ENCODE results near the gene ZBTB44. TPM values are rescaled to one million over a fixed set of nuclear protein-coding genes. Genes with fewer than 3 reads are reported as not detected.

ZBTB44 gene
- total RNA-seq, 1 experiment from 2014 or later = 66.4 TPM

DNA sequence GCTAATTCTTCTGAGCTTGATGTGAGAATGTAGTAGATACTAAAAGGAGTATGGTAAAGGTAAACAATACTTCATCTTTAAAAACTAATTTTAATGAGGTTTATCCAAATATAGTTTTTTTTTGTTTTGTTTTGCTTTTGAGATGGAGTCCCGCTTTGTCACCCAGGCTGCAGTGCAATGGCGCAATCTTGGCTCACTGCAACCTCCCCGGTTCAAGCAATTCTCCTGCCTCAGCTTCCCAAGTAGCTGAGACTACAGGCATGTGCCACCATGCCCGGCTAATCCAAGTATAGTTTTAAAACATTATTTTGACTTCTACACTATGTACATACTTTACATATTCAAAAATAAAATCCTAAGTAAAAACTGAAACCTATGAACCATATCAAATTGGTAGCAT lies 4.1 kb downstream of the ZBTB44 start:
- CTCF ChIA-PET = interaction anchor here (0.7 kb wide), 1 partner anchor 142 kb away, joined by 5 read pairs; no protein-coding TSS in a partner anchor
- intact Hi-C loops (cut with micrococcal nuclease; ENCODE audit: unreplicated experiment) = no loop called here
- H3K9me3 ChIP-seq (ENCODE audit: control insufficient read depth, insufficient read depth, low read depth, low read length) = peaks cover 3% of the 10 kb centered on the region; the same call in 1 of the 2 replicates
- no peaks in the 10 kb centered on the region; the same call in 1 of the 2 replicates for H3K36me3 ChIP-seq (ENCODE audit: control insufficient read depth, insufficient read depth, low read length)
- in situ Hi-C loops (cut with HindIII; ENCODE audit: low pct_unique_long_range_greater_than_20kb, low sequenced_read_pairs) = no loop called here
- H3K4me1 ChIP-seq (ENCODE audit: control insufficient read depth, insufficient read depth, low read length) = peaks cover 28% of the 10 kb centered on the region
- TF ChIP-seq SIN3A (IDR thresholded peaks at IDR 0.05; ENCODE audit: borderline replicate concordance, insufficient read depth, low read depth, low read length) = no peak
- TF ChIP-seq TCF7L2 (IDR thresholded peaks at IDR 0.05; ENCODE audit: low read depth, low read length) = no peak
- TF ChIP-seq, protein P1, sequence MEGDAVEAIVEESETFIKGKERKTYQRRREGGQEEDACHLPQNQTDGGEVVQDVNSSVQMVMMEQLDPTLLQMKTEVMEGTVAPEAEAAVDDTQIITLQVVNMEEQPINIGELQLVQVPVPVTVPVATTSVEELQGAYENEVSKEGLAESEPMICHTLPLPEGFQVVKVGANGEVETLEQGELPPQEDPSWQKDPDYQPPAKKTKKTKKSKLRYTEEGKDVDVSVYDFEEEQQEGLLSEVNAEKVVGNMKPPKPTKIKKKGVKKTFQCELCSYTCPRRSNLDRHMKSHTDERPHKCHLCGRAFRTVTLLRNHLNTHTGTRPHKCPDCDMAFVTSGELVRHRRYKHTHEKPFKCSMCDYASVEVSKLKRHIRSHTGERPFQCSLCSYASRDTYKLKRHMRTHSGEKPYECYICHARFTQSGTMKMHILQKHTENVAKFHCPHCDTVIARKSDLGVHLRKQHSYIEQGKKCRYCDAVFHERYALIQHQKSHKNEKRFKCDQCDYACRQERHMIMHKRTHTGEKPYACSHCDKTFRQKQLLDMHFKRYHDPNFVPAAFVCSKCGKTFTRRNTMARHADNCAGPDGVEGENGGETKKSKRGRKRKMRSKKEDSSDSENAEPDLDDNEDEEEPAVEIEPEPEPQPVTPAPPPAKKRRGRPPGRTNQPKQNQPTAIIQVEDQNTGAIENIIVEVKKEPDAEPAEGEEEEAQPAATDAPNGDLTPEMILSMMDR (IDR thresholded peaks at IDR 0.05) = no peak
- TF ChIP-seq, protein P2, sequence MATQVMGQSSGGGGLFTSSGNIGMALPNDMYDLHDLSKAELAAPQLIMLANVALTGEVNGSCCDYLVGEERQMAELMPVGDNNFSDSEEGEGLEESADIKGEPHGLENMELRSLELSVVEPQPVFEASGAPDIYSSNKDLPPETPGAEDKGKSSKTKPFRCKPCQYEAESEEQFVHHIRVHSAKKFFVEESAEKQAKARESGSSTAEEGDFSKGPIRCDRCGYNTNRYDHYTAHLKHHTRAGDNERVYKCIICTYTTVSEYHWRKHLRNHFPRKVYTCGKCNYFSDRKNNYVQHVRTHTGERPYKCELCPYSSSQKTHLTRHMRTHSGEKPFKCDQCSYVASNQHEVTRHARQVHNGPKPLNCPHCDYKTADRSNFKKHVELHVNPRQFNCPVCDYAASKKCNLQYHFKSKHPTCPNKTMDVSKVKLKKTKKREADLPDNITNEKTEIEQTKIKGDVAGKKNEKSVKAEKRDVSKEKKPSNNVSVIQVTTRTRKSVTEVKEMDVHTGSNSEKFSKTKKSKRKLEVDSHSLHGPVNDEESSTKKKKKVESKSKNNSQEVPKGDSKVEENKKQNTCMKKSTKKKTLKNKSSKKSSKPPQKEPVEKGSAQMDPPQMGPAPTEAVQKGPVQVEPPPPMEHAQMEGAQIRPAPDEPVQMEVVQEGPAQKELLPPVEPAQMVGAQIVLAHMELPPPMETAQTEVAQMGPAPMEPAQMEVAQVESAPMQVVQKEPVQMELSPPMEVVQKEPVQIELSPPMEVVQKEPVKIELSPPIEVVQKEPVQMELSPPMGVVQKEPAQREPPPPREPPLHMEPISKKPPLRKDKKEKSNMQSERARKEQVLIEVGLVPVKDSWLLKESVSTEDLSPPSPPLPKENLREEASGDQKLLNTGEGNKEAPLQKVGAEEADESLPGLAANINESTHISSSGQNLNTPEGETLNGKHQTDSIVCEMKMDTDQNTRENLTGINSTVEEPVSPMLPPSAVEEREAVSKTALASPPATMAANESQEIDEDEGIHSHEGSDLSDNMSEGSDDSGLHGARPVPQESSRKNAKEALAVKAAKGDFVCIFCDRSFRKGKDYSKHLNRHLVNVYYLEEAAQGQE (IDR thresholded peaks at IDR 0.05; ENCODE audit: insufficient read depth in 1 of 2, low read depth in 2 of 2, low read length in 1 of 2) = no peak
- TF ChIP-seq POLR2AphosphoS5 (IDR thresholded peaks at IDR 0.05; ENCODE audit: low read depth, low read length) = no peak
- no peak overlapping the region for H3K4me3 ChIP-seq (ENCODE audit: low read depth in 2 of 2, low read length in 2 of 2)
- DNase-seq (ENCODE audit: low read depth, low spot score) = no peak
- H3K27ac ChIP-seq (ENCODE audit: low read length) = no peak overlapping the region
- POLR2A ChIA-PET = interaction anchor here (1.0 kb wide), 2 partner anchors 8 to 34 kb away, joined by 3 to 4 read pairs; no protein-coding TSS in a partner anchor
- no peak for ATAC-seq
- H3K27me3 ChIP-seq (ENCODE audit: control insufficient read depth, insufficient read depth, low read length) = no peaks in the 10 kb centered on the region
- no TSS peak for BruUV-seq (replicated peaks)

DNA sequence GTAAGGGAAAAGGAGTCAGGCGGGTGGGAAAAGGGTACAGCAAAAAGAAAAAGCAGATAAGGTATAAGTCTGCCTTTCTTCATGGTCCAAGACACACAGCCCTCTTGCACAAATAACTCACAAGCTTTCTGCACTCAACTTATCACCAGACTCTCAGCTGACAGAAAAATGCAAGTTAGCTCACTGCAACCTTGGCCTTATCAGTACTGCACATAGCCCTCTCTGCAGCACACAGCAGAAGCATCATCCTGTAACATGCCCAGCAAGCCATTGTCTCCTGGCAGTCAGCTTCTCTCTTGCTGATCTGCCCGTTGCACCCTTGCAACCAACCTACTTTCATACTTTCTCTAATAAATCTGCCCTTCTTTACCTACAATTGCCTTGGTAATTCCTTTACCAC lies 5.8 kb downstream of the ZBTB44 start:
- in situ Hi-C loops (cut with HindIII; ENCODE audit: low pct_unique_long_range_greater_than_20kb, low sequenced_read_pairs) = no loop called here
- intact Hi-C loops (cut with micrococcal nuclease; ENCODE audit: unreplicated experiment) = no loop called here

More for the DNA sequence above, 5.8 kb downstream of the ZBTB44 start:
- H3K27me3 ChIP-seq (ENCODE audit: control insufficient read depth, insufficient read depth, low read length) = no peaks in the 10 kb centered on the region
- DNase-seq (ENCODE audit: low read depth, low spot score) = no peak
- ChIA-PET POLR2A (no interaction called here), CTCF (no interaction called here)
- no TSS peak for BruUV-seq (replicated peaks)
- ATAC-seq = no peak
- no peak overlapping the region for H3K27ac ChIP-seq (ENCODE audit: low read length)
- peaks cover 20% of the 10 kb centered on the region for H3K4me1 ChIP-seq (ENCODE audit: control insufficient read depth, insufficient read depth, low read length)
- H3K36me3 ChIP-seq (ENCODE audit: control insufficient read depth, insufficient read depth, low read length) = no peaks in the 10 kb centered on the region; the same call in 1 of the 2 replicates
- peaks cover 6% of the 10 kb centered on the region; the same call in 1 of the 2 replicates for H3K9me3 ChIP-seq (ENCODE audit: control insufficient read depth, insufficient read depth, low read depth, low read length)
- H3K4me3 ChIP-seq (ENCODE audit: low read depth in 2 of 2, low read length in 2 of 2) = no peak overlapping the region
- TF ChIP-seq, protein P1 (IDR thresholded peaks at IDR 0.05) = no peak
- TF ChIP-seq, protein P2 (IDR thresholded peaks at IDR 0.05; ENCODE audit: insufficient read depth in 1 of 2, low read depth in 2 of 2, low read length in 1 of 2) = no peak
- TF ChIP-seq TCF7L2 (IDR thresholded peaks at IDR 0.05; ENCODE audit: low read depth, low read length) = no peak
- no peak for TF ChIP-seq POLR2AphosphoS5 (IDR thresholded peaks at IDR 0.05; ENCODE audit: low read depth, low read length)
- TF ChIP-seq SIN3A (IDR thresholded peaks at IDR 0.05; ENCODE audit: borderline replicate concordance, insufficient read depth, low read depth, low read length) = no peak
